GM23248 (cell line): Measurements from ENCODE around the gene PEX10.

Experiments
- EZH2 ChIP-seq: fragments of 200-600 bp; sonication (generic); IDR thresholded peaks from 2 replicates; pipeline ENCODE4 v1.6.1; 2018; ENCODE audit warnings: antibody characterized with exemption, mild to moderate bottlenecking; ENCODE audit not compliant: insufficient read depth, poor library complexity, severe bottlenecking
- EZH2phosphoT487 ChIP-seq: fragments of 200-600 bp; sonication (generic); IDR thresholded peaks from 2 replicates; pipeline ENCODE4 v1.6.1; 2018; ENCODE audit warnings: antibody characterized with exemption, moderate library complexity, mild to moderate bottlenecking, low read depth; ENCODE audit not compliant: insufficient read depth

- TF ChIP-seq EZH2phosphoT487 = no peak
- no peak for TF ChIP-seq EZH2
These were observed 31.8 kb upstream of the PEX10 start for GRCh38 chr1:2444138-2444591.
